CD14-positive monocyte (primary cell): ENCODE data around the gene RAB10. TPM values are rescaled to one million over a fixed set of nuclear protein-coding genes. Genes with fewer than 3 reads are reported as not detected.

ENCODE experiments used
- DNase-seq, 3 donors: peaks; one replicate each; pipeline ENCODE4 v3.0.0-alpha.2; 2011 to 2022
- H2AFZ ChIP-seq: 2 replicates; pipeline ENCODE4 v1.6.0; 2012; ENCODE audit warnings: mild to moderate bottlenecking, low read depth, low read length, inconsistent platforms; ENCODE audit not compliant: insufficient read depth, poor library complexity, severe bottlenecking
- H3K27ac ChIP-seq, 2 donors: 1 replicate in 1 of 2; 2 replicates in 1 of 2; pipeline ENCODE4 v1.5.1; 2012 to 2013; ENCODE audit warnings: low read length in 2 of 2, control low read depth in 1 of 2, inconsistent platforms in 1 of 2, low read depth in 1 of 2, mild to moderate bottlenecking in 1 of 2
- H3K27me3 ChIP-seq, 2 donors: one replicate each; pipeline versions ENCODE4 v1.6.0 to v1.6.1; 2011 to 2013; ENCODE audit warnings: low read length in 2 of 2; ENCODE audit not compliant: control insufficient read depth in 2 of 2, insufficient read depth in 2 of 2
- H3K36me3 ChIP-seq, 2 donors: replicated peaks in 1 of 2; 1 replicate in 1 of 2; 2 replicates in 1 of 2; pipeline versions ENCODE4 v1.5.1 to v1.6.1; 2012 to 2013; ENCODE audit warnings: low read length in 2 of 2, control low read depth in 1 of 2, inconsistent platforms in 1 of 2, mild to moderate bottlenecking in 1 of 2; ENCODE audit not compliant: insufficient read depth in 2 of 2, control insufficient read depth in 1 of 2
- H3K4me1 ChIP-seq, 2 donors: 1 replicate in 1 of 2; 2 replicates in 1 of 2; pipeline versions ENCODE4 v1.5.1 to v1.6.1; 2012 to 2013; ENCODE audit warnings: low read length in 2 of 2, control low read depth in 1 of 2, inconsistent platforms in 1 of 2, mild to moderate bottlenecking in 1 of 2, moderate library complexity in 1 of 2; ENCODE audit not compliant: insufficient read depth in 2 of 2, control insufficient read depth in 1 of 2
- H3K4me2 ChIP-seq: replicated peaks from 2 replicates; pipeline ENCODE3; 2012; ENCODE audit warnings: low read length, moderate library complexity, mild to moderate bottlenecking; ENCODE audit not compliant: poor library complexity, severe bottlenecking; ENCODE audit errors: extremely low read depth
- H3K4me3 ChIP-seq, 3 experiments: fragments of 200-600 bp in 1 of 3; sonication (generic) in 1 of 3; replicated peaks in 1 of 3; 1 replicate in 2 of 3; 2 replicates in 1 of 3; pipeline ENCODE4 v1.5.1; 2011 to 2013; ENCODE audit warnings: low read length in 3 of 3, mild to moderate bottlenecking in 3 of 3, control low read depth in 2 of 3, low read depth in 2 of 3, inconsistent platforms in 1 of 3, moderate library complexity in 1 of 3
- H3K79me2 ChIP-seq: 2 replicates; pipeline ENCODE4 v1.6.0; 2012; ENCODE audit warnings: mild to moderate bottlenecking, control low read depth, inconsistent platforms, low read length, moderate library complexity; ENCODE audit not compliant: insufficient read depth
- H3K9ac ChIP-seq: 2 replicates; pipeline ENCODE4 v1.6.0; 2017; ENCODE audit warnings: low read length, mild to moderate bottlenecking; ENCODE audit not compliant: insufficient read depth, poor library complexity, severe bottlenecking
- H3K9me3 ChIP-seq, 2 donors: replicated peaks in 1 of 2; 1 replicate in 1 of 2; 2 replicates in 1 of 2; pipeline versions ENCODE4 v1.5.1 to v1.6.1; 2012 to 2013; ENCODE audit warnings: low read length in 2 of 2, control low read depth in 1 of 2; ENCODE audit not compliant: control insufficient read depth in 1 of 2, insufficient read depth in 1 of 2
- H4K20me1 ChIP-seq: 2 replicates; pipeline ENCODE4 v1.6.0; 2012; ENCODE audit warnings: mild to moderate bottlenecking, low read length, control low read depth, moderate library complexity; ENCODE audit not compliant: insufficient read depth
- H3K27ac Mint-ChIP-seq, 7 donors: one replicate each; pipeline ENCODE4 v1.8.0; 2020; ENCODE audit warnings: mild to moderate bottlenecking in 7 of 7, mixed read lengths in 7 of 7, moderate library complexity in 6 of 7, inconsistent platforms in 2 of 7
- H3K27me3 Mint-ChIP-seq, 3 donors: one replicate each; pipeline ENCODE4 v1.8.0; 2021 to 2022; ENCODE audit warnings: low read depth in 3 of 3, mild to moderate bottlenecking in 3 of 3, mixed read lengths in 3 of 3, moderate library complexity in 3 of 3, inconsistent platforms in 1 of 3
- H3K36me3 Mint-ChIP-seq, 2 donors: one replicate each; pipeline ENCODE4 v1.8.0; 2020; ENCODE audit warnings: mixed read lengths in 2 of 2, inconsistent platforms in 1 of 2, mild to moderate bottlenecking in 1 of 2
- H3K4me1 Mint-ChIP-seq: one replicate; pipeline ENCODE4 v1.8.0; 2020; ENCODE audit warnings: mild to moderate bottlenecking, mixed read lengths
- H3K4me3 Mint-ChIP-seq, 2 donors: one replicate each; pipeline ENCODE4 v1.8.0; 2020; ENCODE audit warnings: mild to moderate bottlenecking in 2 of 2, mixed read lengths in 2 of 2, moderate library complexity in 1 of 2
- H3K9me3 Mint-ChIP-seq, 7 donors: one replicate each; pipeline ENCODE4 v1.8.0; 2020 to 2022; ENCODE audit warnings: mixed read lengths in 7 of 7, mild to moderate bottlenecking in 6 of 7, moderate library complexity in 6 of 7, inconsistent platforms in 2 of 7
- CTCF ChIP-seq: fragments of 200-600 bp; IDR thresholded peaks from one replicate; pipeline ENCODE4 v1.8.0; 2022; ENCODE audit warnings: antibody characterized with exemption, mild to moderate bottlenecking
- WGBS: methylation state at CpG from one replicate; pipeline ENCODE4 v1.1.5; 2013; ENCODE audit warnings: missing lambda C conversion rate; ENCODE audit not compliant: insufficient coverage; 5-methylcytosine and 5-hydroxymethylcytosine counted together
- intact Hi-C, 2 donors: fragments of 100-400 bp; cut with micrococcal nuclease; formaldehyde crosslinking; loops; one replicate each; pipeline versions ENCODE4 v1.15.0 to v1.15.1; 2023
- polyA plus RNA-seq, 3 donors: library from polyadenylated mRNA; depleted of rRNA in 1 of 3; unstranded in 2 of 3; stranded (reverse) in 1 of 3; fragments of 300-500 nt in 2 of 3; fragments of >200 nt in 1 of 3; fragmentation: Illumina TruSeq in 2 of 3; gene quantifications; 1 replicate in 2 of 3; 2 replicates in 1 of 3; pipeline ENCODE4 v1.2.3, GENCODE V29; 2012 to 2021

Gene RAB10
- polyA plus RNA-seq, 3 donors, result 38.6 to 258 (median 202) TPM

- no peak for TF ChIP-seq CTCF
- WGBS, result 100% methylated on average over 3 of the region's 4 CpGs
- no peaks in the 10 kb centered on the region for H3K9me3 Mint-ChIP-seq
- no peak overlapping the region for H3K9ac ChIP-seq
- DNase-seq, result no peak
- H3K27me3 ChIP-seq, result no peaks in the 10 kb centered on the region
- H3K79me2 ChIP-seq, result peaks cover 100% of the 10 kb centered on the region
- no peak overlapping the region for H2AFZ ChIP-seq
- no peak overlapping the region for H3K4me3 ChIP-seq
- H4K20me1 ChIP-seq, result peaks cover 100% of the 10 kb centered on the region
- intact Hi-C loops, result no loop called here
- H3K4me1 ChIP-seq, result peaks cover 0 to 3% of the 10 kb centered on the region in 2 donors
- peaks cover 18 to 51% of the 10 kb centered on the region in 2 donors for H3K36me3 Mint-ChIP-seq
- H3K36me3 ChIP-seq, result peaks cover 18 to 46% of the 10 kb centered on the region in 2 donors
- H3K27ac ChIP-seq, result peak overlapping the region in 1 of 2 donors; percentile 28
- H3K4me1 Mint-ChIP-seq, result peaks cover 42% of the 10 kb centered on the region
- H3K27ac Mint-ChIP-seq, result peak overlapping the region in 4 of 7 donors; percentile 50 to 76 (median 58)
- H3K4me2 ChIP-seq, result no peak overlapping the region
- H3K9me3 ChIP-seq, result no peaks in the 10 kb centered on the region
- no peak overlapping the region for H3K4me3 Mint-ChIP-seq
- H3K27me3 Mint-ChIP-seq, result no peaks in the 10 kb centered on the region
Measured at GRCh38 chr2:26058390-26058789, 24.5 kb downstream of the RAB10 start.

GRCh38 chr2:26059542-26059941, 25.7 kb downstream of the RAB10 start:
- no peaks in the 10 kb centered on the region for H3K27me3 ChIP-seq
- peaks cover 100% of the 10 kb centered on the region for H4K20me1 ChIP-seq
- TF ChIP-seq CTCF, result no peak
- no peak overlapping the region for H2AFZ ChIP-seq
- no peak overlapping the region for H3K4me2 ChIP-seq
- Mint-ChIP-seq H3K4me3 (no peak overlapping the region), H3K27ac (peak overlapping the region in 4 of 7 donors; percentile 20 to 63 (median 58)), H3K4me1 (peaks cover 51% of the 10 kb centered on the region), H3K36me3 (peaks cover 24 to 59% of the 10 kb centered on the region in 2 donors), H3K27me3 (no peaks in the 10 kb centered on the region), H3K9me3 (no peaks in the 10 kb centered on the region)
- no peaks in the 10 kb centered on the region for H3K9me3 ChIP-seq
- WGBS, result 50% methylated on average over 1 of the region's 3 CpGs
- peak overlapping the region in 1 of 2 donors; percentile 28 for H3K27ac ChIP-seq
- H3K36me3 ChIP-seq, result peaks cover 22 to 56% of the 10 kb centered on the region in 2 donors
- no peak for DNase-seq
- H3K4me3 ChIP-seq, result no peak overlapping the region
- peaks cover 100% of the 10 kb centered on the region for H3K79me2 ChIP-seq
- intact Hi-C loops, result no loop called here
- peaks cover 10 to 14% of the 10 kb centered on the region in 2 donors for H3K4me1 ChIP-seq
- H3K9ac ChIP-seq, result no peak overlapping the region
